ENCODE results near the gene ADSL. TPM values are rescaled to one million over a fixed set of nuclear protein-coding genes. Genes with fewer than 3 reads are reported as not detected.
"Not testable (repeated sequence)": the region's sequence is repeated elsewhere in the genome, so short reads cannot be mapped to it uniquely, and the experiment has no call there.

ADSL gene
- total RNA-seq, 1 donor from 2014 or later, result 153 TPM

DNA sequence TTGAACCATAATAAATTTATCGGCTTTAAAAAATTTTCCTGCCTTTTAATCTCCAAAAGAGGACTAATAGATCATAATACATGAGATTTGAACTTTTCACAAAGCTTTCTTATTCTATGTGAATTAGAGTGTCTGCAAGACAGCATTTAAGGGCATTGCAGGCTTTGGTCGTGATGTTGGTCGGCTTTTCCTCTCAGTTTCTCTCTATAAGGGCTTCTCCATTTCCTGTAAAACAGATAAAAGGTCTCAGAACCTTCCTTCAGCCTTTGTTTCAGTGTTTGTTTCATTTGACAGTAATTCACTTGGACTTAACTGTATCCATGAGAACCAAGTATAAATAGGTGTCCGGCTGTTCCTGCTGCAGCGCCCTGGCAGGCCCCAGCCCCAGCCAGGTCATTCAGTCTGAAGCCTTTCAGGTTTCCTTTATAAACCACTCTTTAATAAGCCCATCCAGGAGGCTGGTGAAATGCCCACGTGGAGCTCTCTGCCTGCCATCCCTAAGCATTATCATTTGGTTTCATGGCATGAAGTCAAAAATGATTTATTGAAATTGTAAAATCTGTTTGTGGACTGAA, 37.2 kb upstream of the ADSL start:
- H3K4me3 ChIP-seq (ENCODE audit: low read depth, low read length), result no peak overlapping the region
- TF ChIP-seq, protein P1, sequence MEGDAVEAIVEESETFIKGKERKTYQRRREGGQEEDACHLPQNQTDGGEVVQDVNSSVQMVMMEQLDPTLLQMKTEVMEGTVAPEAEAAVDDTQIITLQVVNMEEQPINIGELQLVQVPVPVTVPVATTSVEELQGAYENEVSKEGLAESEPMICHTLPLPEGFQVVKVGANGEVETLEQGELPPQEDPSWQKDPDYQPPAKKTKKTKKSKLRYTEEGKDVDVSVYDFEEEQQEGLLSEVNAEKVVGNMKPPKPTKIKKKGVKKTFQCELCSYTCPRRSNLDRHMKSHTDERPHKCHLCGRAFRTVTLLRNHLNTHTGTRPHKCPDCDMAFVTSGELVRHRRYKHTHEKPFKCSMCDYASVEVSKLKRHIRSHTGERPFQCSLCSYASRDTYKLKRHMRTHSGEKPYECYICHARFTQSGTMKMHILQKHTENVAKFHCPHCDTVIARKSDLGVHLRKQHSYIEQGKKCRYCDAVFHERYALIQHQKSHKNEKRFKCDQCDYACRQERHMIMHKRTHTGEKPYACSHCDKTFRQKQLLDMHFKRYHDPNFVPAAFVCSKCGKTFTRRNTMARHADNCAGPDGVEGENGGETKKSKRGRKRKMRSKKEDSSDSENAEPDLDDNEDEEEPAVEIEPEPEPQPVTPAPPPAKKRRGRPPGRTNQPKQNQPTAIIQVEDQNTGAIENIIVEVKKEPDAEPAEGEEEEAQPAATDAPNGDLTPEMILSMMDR (IDR thresholded peaks at IDR 0.05; ENCODE audit: insufficient read depth, low read length, poor library complexity, severe bottlenecking), result no peak
- no peak for DNase-seq (ENCODE audit: low read depth)
- H3K27me3 ChIP-seq (ENCODE audit: control insufficient read depth, insufficient read depth, low read length), result no peaks in the 10 kb centered on the region
- peaks cover 5% of the 10 kb centered on the region for H3K36me3 ChIP-seq (ENCODE audit: control insufficient read depth, insufficient read depth, low read length)

DNA sequence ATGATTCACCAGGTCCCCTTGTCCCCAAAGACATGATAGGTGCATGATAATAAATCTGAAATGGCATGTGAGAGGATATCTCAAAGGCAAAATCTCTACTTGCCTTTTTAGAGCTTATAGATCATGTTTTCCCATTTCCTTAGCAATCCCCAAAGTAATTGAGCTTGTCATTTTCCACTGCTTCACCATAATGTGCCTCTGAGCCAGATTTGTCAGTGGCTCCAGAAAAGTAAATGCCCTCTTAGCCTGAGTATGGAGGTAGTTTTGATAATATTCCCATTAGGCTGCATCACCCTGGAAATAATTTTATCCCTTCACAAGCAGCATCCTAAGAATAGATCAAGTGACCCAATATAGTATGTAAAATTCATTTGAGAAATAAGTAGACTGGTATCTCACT, 36.7 kb upstream of the ADSL start:
- H3K36me3 ChIP-seq (ENCODE audit: control insufficient read depth, insufficient read depth, low read length), result peaks cover 5% of the 10 kb centered on the region
- DNase-seq (ENCODE audit: low read depth), result no peak
- H3K27me3 ChIP-seq (ENCODE audit: control insufficient read depth, insufficient read depth, low read length), result no peaks in the 10 kb centered on the region

DNA sequence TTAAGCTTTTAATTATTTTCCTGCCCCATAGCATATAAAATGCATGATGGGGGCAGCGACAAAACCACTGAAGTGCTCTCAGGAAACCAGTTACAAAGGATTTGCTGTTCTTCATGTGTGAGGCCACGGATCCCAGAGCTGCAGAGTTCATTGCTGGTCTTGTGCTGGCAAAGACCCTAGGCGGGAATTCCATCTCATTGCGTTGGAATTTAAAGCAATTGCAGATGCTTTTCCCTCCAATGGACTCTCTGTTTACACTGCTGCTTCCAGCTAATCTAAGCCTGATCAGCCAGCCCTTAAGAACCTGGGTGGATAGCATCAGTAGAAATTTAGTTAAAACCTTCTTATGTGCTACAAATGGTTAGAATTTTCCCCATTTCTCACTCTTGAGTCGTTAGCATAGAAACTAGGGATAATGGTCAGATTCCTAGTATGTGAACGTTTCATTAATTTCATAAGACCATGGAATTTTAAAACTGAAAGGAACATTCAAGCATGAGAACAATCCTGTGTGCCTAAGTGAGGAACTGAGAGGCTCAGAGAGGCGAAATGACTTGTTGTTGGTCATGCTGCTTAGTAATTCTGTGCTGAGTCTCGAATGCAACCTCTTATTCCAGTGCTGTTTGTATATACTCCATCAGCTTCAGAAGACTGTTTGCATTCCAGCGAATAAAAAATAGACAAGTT, 36.1 kb upstream of the ADSL start:
- TF ChIP-seq, protein P1 (IDR thresholded peaks at IDR 0.05; ENCODE audit: insufficient read depth, low read length, poor library complexity, severe bottlenecking), result no peak
- Histone ChIP-seq H3K4me3 (ENCODE audit: low read depth, low read length) (no peak overlapping the region), H3K36me3 (ENCODE audit: control insufficient read depth, insufficient read depth, low read length) (peaks cover 5% of the 10 kb centered on the region), H3K27me3 (ENCODE audit: control insufficient read depth, insufficient read depth, low read length) (no peaks in the 10 kb centered on the region)
- no peak for DNase-seq (ENCODE audit: low read depth)

More for the DNA sequence above, 36.7 kb upstream of the ADSL start:
- H3K4me3 ChIP-seq (ENCODE audit: low read depth, low read length), result no peak overlapping the region
- TF ChIP-seq, protein P1 (IDR thresholded peaks at IDR 0.05; ENCODE audit: insufficient read depth, low read length, poor library complexity, severe bottlenecking), result no peak

DNA sequence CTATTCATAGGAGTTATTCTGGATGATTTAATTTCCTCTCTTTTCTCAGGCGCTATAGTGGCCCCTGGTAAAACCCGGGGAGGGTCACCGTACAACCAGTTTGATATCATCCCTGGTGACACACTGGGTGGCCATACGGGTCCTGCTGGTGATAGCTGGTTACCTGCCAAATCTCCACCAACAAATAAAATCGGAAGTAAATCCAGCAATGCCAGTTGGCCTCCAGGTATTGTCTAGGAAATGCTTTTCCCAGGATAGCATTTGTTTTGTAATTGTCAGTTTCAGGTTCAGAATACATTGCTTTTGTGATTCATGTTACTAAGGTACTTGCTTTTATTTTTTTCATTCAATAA, 35.6 kb upstream of the ADSL start:
- peaks cover 5% of the 10 kb centered on the region for H3K36me3 ChIP-seq (ENCODE audit: control insufficient read depth, insufficient read depth, low read length)
- DNase-seq (ENCODE audit: low read depth), result no peak
- no peaks in the 10 kb centered on the region for H3K27me3 ChIP-seq (ENCODE audit: control insufficient read depth, insufficient read depth, low read length)
- TF ChIP-seq, protein P1 (IDR thresholded peaks at IDR 0.05; ENCODE audit: insufficient read depth, low read length, poor library complexity, severe bottlenecking), result no peak
- H3K4me3 ChIP-seq (ENCODE audit: low read depth, low read length), result no peak overlapping the region

DNA sequence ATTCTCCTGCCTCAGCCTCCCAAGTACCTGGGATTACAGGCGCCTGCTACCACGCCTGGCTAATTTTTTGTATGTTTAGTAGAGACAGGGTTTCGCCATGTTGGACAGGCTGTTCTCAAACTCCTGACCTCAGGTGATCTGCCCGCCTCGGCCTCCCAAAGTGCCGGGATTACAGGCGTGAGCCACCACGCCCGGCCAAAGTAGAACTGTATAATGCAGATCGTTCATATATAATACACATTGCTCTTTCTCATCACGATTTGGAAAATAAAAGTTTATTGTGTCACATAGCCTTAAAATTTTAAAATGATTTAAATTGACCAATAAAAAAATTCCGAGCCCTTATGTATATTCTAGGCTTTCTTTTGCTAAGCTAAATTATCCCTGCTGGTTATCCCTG, 34.7 kb upstream of the ADSL start:
- not testable (repeated sequence) for H3K4me3 ChIP-seq (ENCODE audit: low read depth, low read length); DNase-seq (ENCODE audit: low read depth); H3K36me3 ChIP-seq (ENCODE audit: control insufficient read depth, insufficient read depth, low read length); H3K27me3 ChIP-seq (ENCODE audit: control insufficient read depth, insufficient read depth, low read length)

DNA sequence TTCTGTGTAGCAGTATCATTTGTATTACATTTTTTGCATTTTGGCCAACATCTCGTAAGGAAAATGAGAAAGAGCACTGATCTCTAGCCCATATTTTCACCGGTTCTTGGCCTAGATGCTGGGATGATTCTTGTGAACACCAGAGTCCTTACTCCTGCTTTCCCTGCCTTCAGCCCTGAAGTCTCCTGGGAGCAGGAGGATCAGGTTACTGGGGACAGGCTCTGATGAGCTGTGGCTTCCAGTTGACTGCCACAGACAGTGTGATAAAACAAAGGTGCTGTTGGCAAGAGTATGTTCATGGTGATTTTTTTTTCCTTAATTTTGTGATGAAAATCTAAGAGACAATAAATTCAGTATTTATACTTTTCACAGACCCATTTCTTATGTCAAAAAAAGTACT, 34.2 kb upstream of the ADSL start:
- TF ChIP-seq, protein P1 (IDR thresholded peaks at IDR 0.05; ENCODE audit: insufficient read depth, low read length, poor library complexity, severe bottlenecking), result no peak
- no peak for DNase-seq (ENCODE audit: low read depth)
- Histone ChIP-seq H3K36me3 (ENCODE audit: control insufficient read depth, insufficient read depth, low read length) (peaks cover 5% of the 10 kb centered on the region), H3K27me3 (ENCODE audit: control insufficient read depth, insufficient read depth, low read length) (no peaks in the 10 kb centered on the region), H3K4me3 (ENCODE audit: low read depth, low read length) (no peak overlapping the region)

Data from kidney epithelial cell (primary cell).